Parathyroid adenoma (tissue), 2 donors: ENCODE measurements around the gene NBEA.
A peak's percentile ranks its signal among the peaks of the same experiment; 100 is the strongest.

ENCODE experiments used
- H2AFZ ChIP-seq: fragments of 300-600 bp; sonication (generic); one replicate; pipeline ENCODE4 v1.7.0; 2017; ENCODE audit warnings: antibody characterized with exemption, mild to moderate bottlenecking
- H3K27ac ChIP-seq: fragments of 300-600 bp; sonication (generic); one replicate; pipeline ENCODE4 v1.7.0; 2017
- H3K27me3 ChIP-seq: fragments of 300-600 bp; sonication (generic); one replicate; pipeline ENCODE4 v1.7.0; 2017; ENCODE audit warnings: low read length; ENCODE audit not compliant: control insufficient read depth, insufficient read depth
- H3K36me3 ChIP-seq: fragments of 300-600 bp; sonication (generic); one replicate; pipeline ENCODE4 v1.7.0; 2017; ENCODE audit warnings: low read length; ENCODE audit not compliant: control insufficient read depth, insufficient read depth
- H3K4me1 ChIP-seq: fragments of 300-600 bp; sonication (generic); one replicate; pipeline ENCODE4 v1.7.0; 2017; ENCODE audit warnings: control low read depth
- H3K4me2 ChIP-seq: fragments of 300-600 bp; sonication (generic); one replicate; pipeline ENCODE4 v1.7.0; 2017; ENCODE audit warnings: low read length
- H3K4me3 ChIP-seq: fragments of 300-600 bp; sonication (generic); one replicate; pipeline ENCODE4 v1.7.0; 2017; ENCODE audit warnings: low read depth, low read length
- H3K79me2 ChIP-seq: fragments of 300-600 bp; sonication (generic); one replicate; pipeline ENCODE4 v1.7.0; 2017; ENCODE audit warnings: control low read depth
- H3K9ac ChIP-seq: fragments of 300-600 bp; sonication (generic); one replicate; pipeline ENCODE4 v1.7.0; 2017; ENCODE audit warnings: mild to moderate bottlenecking
- H3K9me3 ChIP-seq: fragments of 300-600 bp; sonication (generic); one replicate; pipeline ENCODE4 v1.7.0; 2017; ENCODE audit warnings: low read length; ENCODE audit not compliant: control insufficient read depth
- CTCF ChIP-seq: fragments of 300-600 bp; sonication (generic); IDR thresholded peaks from one replicate; pipeline ENCODE4 v1.7.0; 2017; ENCODE audit warnings: antibody characterized with exemption, mild to moderate bottlenecking
- donor health status: primary hyperparathyroidism.

Gene NBEA

DNA sequence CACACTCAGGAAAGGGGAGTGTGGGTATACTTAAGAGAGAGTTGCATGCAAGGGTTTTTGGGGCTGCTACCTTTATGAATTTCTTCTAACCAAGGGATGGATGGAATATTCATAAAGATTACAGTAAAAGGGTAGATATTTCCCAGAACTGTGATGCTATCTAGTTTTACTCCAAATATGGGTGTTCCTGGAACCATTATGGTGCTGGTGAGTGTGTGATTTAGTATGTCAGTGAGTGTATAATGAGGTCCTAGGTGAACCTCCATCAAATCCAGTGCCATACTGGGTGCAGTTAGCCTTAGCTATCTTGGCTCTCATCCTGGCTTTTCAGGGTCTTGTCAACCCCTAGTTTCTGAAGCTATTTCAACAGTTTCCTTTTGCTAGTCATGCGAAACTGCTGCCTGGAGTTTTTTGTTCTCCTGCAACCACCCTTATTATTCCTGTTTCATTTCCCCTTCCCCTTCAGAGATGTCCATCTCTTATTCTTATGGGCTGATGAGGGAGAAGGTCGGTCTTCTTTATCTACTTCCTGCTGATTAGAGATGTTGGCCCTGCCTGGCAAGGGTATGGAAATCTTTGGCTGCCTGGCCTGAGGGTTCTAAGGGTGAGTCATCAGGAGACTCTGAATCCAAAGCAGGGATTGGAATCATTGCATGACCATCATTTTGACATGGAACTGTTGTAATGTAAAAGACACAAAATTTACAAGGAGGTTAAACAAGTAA lies 202.3 kb downstream of the NBEA start:
- Histone ChIP-seq H3K27ac (no peak overlapping the region), H3K79me2 (no peaks in the 10 kb centered on the region), H3K4me3 (no peak overlapping the region), H3K4me1 (no peaks in the 10 kb centered on the region), H2AFZ (no peak overlapping the region), H3K4me2 (no peak overlapping the region), H3K9me3 (no peaks in the 10 kb centered on the region), H3K9ac (no peak overlapping the region), H3K27me3 (no peaks in the 10 kb centered on the region), H3K36me3 (no peaks in the 10 kb centered on the region)
- no peak for TF ChIP-seq CTCF

- H3K27ac ChIP-seq = no peak overlapping the region
- H3K9me3 ChIP-seq = no peaks in the 10 kb centered on the region
- no peaks in the 10 kb centered on the region for H3K79me2 ChIP-seq
- no peaks in the 10 kb centered on the region for H3K4me1 ChIP-seq
- TF ChIP-seq CTCF = no peak
- H3K9ac ChIP-seq = no peak overlapping the region
- H3K4me2 ChIP-seq = no peak overlapping the region
- H3K4me3 ChIP-seq = no peak overlapping the region
- no peaks in the 10 kb centered on the region for H3K36me3 ChIP-seq
- H2AFZ ChIP-seq = no peak overlapping the region
- no peaks in the 10 kb centered on the region for H3K27me3 ChIP-seq
Measured at GRCh38 chr13:35146686-35147085, 204.6 kb downstream of the NBEA start.

DNA sequence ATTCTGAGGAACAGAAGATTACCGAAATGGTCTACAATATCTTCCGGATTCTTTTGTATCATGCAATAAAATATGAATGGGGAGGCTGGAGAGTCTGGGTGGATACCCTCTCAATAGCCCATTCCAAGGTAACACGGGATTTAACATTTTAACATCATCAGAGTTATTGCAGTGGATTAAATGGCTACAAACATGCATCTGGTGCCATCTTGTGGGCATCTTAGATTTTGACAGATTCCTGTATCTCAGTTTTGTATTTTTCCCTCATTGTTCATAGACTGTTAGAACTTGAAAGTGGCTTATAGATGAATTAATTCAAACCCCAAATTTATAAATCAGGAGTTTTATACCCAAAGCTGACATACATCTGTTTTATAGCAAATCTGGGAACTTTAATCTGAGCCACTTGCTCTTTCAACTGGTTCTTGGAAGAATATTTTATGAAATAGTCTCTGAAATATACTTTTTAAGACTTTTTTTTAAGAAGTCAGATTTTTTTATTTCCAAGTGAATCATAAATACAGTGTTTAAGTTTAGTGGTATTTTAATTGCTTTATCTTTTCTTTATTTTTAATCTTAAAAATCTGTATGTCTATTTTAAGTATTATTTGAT lies 215.2 kb downstream of the NBEA start:
- H2AFZ ChIP-seq = no peak overlapping the region
- H3K9me3 ChIP-seq = no peaks in the 10 kb centered on the region
- no peaks in the 10 kb centered on the region for H3K4me1 ChIP-seq
- no peaks in the 10 kb centered on the region for H3K79me2 ChIP-seq
- H3K36me3 ChIP-seq = no peaks in the 10 kb centered on the region
- peak; percentile 30 for TF ChIP-seq CTCF
- no peak overlapping the region for H3K27ac ChIP-seq
- H3K9ac ChIP-seq = no peak overlapping the region
- H3K4me2 ChIP-seq = no peak overlapping the region
- H3K4me3 ChIP-seq = no peak overlapping the region
- no peaks in the 10 kb centered on the region for H3K27me3 ChIP-seq

DNA sequence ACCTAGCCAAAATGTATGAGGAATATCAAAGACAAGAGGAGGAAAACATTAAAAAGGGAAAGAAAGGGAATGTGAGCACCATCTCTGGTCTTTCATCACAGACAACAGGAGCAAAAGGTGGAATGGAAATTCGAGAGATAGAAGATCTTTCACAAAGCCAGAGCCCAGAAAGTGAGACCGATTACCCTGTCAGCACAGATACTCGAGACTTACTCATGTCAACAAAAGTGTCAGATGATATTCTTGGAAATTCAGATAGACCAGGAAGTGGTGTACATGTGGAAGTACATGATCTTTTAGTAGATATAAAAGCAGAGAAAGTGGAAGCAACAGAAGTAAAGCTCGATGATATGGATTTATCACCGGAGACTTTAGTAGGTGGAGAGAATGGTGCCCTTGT lies 217.0 kb downstream of the NBEA start:
- Histone ChIP-seq H3K9me3 (no peaks in the 10 kb centered on the region), H3K36me3 (no peaks in the 10 kb centered on the region), H2AFZ (no peak overlapping the region), H3K9ac (no peak overlapping the region), H3K27me3 (no peaks in the 10 kb centered on the region), H3K27ac (no peak overlapping the region), H3K79me2 (no peaks in the 10 kb centered on the region), H3K4me3 (no peak overlapping the region), H3K4me2 (no peak overlapping the region), H3K4me1 (no peaks in the 10 kb centered on the region)
- TF ChIP-seq CTCF = no peak

DNA sequence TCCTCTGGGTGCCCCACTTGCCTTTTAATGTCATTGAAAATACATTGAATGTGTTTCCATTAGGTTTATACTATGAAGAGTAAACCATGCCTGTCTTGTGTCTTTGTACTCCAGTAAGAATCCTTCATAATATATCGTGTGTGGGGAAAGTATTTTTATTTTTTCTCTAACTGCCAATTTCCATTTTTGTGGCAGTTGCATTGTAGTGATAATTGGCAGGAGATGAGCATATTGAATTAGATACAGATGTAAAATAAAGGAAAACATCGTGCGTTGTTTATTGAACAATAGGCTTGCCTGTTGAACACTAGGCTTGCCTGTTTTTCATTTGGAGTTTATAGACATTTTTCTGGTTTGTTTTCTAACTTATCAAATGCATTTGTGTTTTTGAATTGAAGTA lies 218.8 kb downstream of the NBEA start:
- no peaks in the 10 kb centered on the region for H3K27me3 ChIP-seq
- H3K27ac ChIP-seq = no peak overlapping the region
- H3K36me3 ChIP-seq = no peaks in the 10 kb centered on the region
- no peak for TF ChIP-seq CTCF
- no peaks in the 10 kb centered on the region for H3K79me2 ChIP-seq
- H3K4me1 ChIP-seq = no peaks in the 10 kb centered on the region
- no peak overlapping the region for H3K4me3 ChIP-seq
- H3K4me2 ChIP-seq = no peak overlapping the region
- no peaks in the 10 kb centered on the region for H3K9me3 ChIP-seq
- no peak overlapping the region for H3K9ac ChIP-seq
- H2AFZ ChIP-seq = no peak overlapping the region
